Endodermal cell (in vitro differentiated cells): ENCODE results near the gene ANAPC7. TPM values are rescaled to one million over a fixed set of nuclear protein-coding genes. Genes with fewer than 3 reads are reported as not detected.

Source experiments
- DNase-seq: peaks from one replicate; pipeline ENCODE4 v3.0.0-alpha.2; 2017
- H3K27ac ChIP-seq: 2 replicates; pipeline ENCODE4 v1.5.1; 2013; ENCODE audit warnings: mild to moderate bottlenecking, low read depth, low read length, moderate library complexity
- H3K27me3 ChIP-seq: 2 replicates; pipeline ENCODE4 v1.6.1; 2013; ENCODE audit warnings: mild to moderate bottlenecking, low read length, moderate library complexity; ENCODE audit not compliant: insufficient read depth, control insufficient read depth, poor library complexity, severe bottlenecking
- H3K36me3 ChIP-seq: 2 replicates; pipeline ENCODE4 v1.7.0; 2013; ENCODE audit warnings: mild to moderate bottlenecking, low read length, moderate library complexity; ENCODE audit not compliant: control insufficient read depth, insufficient read depth
- H3K4me1 ChIP-seq: one replicate; pipeline ENCODE4 v1.7.0; 2013; ENCODE audit warnings: low read length; ENCODE audit not compliant: control insufficient read depth, insufficient read depth
- H3K4me3 ChIP-seq: 2 replicates; pipeline ENCODE4 v1.5.1; 2013; ENCODE audit warnings: mild to moderate bottlenecking, low read length, moderate library complexity
- H3K9ac ChIP-seq: 2 replicates; pipeline ENCODE4 v1.6.1; 2013; ENCODE audit warnings: mild to moderate bottlenecking, low read length, moderate library complexity; ENCODE audit not compliant: poor library complexity, severe bottlenecking; ENCODE audit errors: extremely low read depth
- H3K9me3 ChIP-seq: 2 replicates; pipeline ENCODE4 v1.6.1; 2013; ENCODE audit warnings: mild to moderate bottlenecking, low read length, moderate library complexity; ENCODE audit not compliant: control insufficient read depth
- H3K27ac Mint-ChIP-seq: 2 replicates; pipeline ENCODE4 v1.8.0; 2020; ENCODE audit warnings: mixed read lengths
- H3K27me3 Mint-ChIP-seq: 2 replicates; pipeline ENCODE4 v1.8.0; 2021; ENCODE audit warnings: mild to moderate bottlenecking, mixed read lengths; ENCODE audit not compliant: insufficient read depth
- H3K36me3 Mint-ChIP-seq: 2 replicates; pipeline ENCODE4 v1.8.0; 2020; ENCODE audit warnings: low read depth, mixed read lengths
- H3K4me1 Mint-ChIP-seq: 2 replicates; pipeline ENCODE4 v1.8.0; 2020; ENCODE audit warnings: mixed read lengths
- H3K4me3 Mint-ChIP-seq: 2 replicates; pipeline ENCODE4 v1.8.0; 2020; ENCODE audit warnings: mild to moderate bottlenecking, moderate library complexity, mixed read lengths
- H3K9me3 Mint-ChIP-seq: 2 replicates; pipeline ENCODE4 v1.8.0; 2020; ENCODE audit warnings: mild to moderate bottlenecking, mixed read lengths
- WGBS, 2 experiments: methylation state at CpG; one replicate each; pipeline versions ENCODE4 v1.1.5 to v1.1.7; 2013; ENCODE audit warnings: missing lambda C conversion rate in 2 of 2, mixed read lengths in 1 of 2; ENCODE audit not compliant: insufficient coverage in 1 of 2, insufficient read length in 1 of 2; 5-methylcytosine and 5-hydroxymethylcytosine counted together
- total RNA-seq, 2 donors: library from RNA; stranded (reverse); fragmentation: NEBNext Ultra II Directional in 1 of 2; extraction: Animal tissue kit (Norgen Biotek cat#: 25700) in 1 of 2; gene quantifications; 2 replicates in 1 of 2; 3 replicates in 1 of 2; pipeline ENCODE4 v1.2.1, GENCODE V29; 2021
- TF ChIP-seq, protein P1 (sequence below): fragments of 200-600 bp; sonication (generic); conservative IDR thresholded peaks from 2 replicates; pipeline ENCODE4 v1.5.0; 2021; ENCODE audit warnings: antibody characterized with exemption, mild to moderate bottlenecking

Gene ANAPC7
- total RNA-seq, 2 donors from 2014 or later, result 86.0 to 100 TPM

GRCh38 chr12:110330124-110330523 lies 73.4 kb downstream of the ANAPC7 start:
- Mint-ChIP-seq H3K9me3 (no peaks in the 10 kb centered on the region), H3K27me3 (no peaks in the 10 kb centered on the region), H3K36me3 (peaks cover 81% of the 10 kb centered on the region), H3K27ac (peak overlapping the region; percentile 85), H3K4me3 (no peak overlapping the region), H3K4me1 (peaks cover 4% of the 10 kb centered on the region)
- TF ChIP-seq, protein P1, sequence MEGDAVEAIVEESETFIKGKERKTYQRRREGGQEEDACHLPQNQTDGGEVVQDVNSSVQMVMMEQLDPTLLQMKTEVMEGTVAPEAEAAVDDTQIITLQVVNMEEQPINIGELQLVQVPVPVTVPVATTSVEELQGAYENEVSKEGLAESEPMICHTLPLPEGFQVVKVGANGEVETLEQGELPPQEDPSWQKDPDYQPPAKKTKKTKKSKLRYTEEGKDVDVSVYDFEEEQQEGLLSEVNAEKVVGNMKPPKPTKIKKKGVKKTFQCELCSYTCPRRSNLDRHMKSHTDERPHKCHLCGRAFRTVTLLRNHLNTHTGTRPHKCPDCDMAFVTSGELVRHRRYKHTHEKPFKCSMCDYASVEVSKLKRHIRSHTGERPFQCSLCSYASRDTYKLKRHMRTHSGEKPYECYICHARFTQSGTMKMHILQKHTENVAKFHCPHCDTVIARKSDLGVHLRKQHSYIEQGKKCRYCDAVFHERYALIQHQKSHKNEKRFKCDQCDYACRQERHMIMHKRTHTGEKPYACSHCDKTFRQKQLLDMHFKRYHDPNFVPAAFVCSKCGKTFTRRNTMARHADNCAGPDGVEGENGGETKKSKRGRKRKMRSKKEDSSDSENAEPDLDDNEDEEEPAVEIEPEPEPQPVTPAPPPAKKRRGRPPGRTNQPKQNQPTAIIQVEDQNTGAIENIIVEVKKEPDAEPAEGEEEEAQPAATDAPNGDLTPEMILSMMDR, result no peak
- Histone ChIP-seq H3K4me1 (no peaks in the 10 kb centered on the region), H3K9me3 (no peaks in the 10 kb centered on the region), H3K9ac (no peak overlapping the region), H3K4me3 (no peak overlapping the region), H3K27ac (no peak overlapping the region), H3K36me3 (peaks cover 94% of the 10 kb centered on the region), H3K27me3 (no peaks in the 10 kb centered on the region)
- no peak for DNase-seq
- 90 to 94% methylated on average over 2 to 3 of the region's 3 CpGs for WGBS, 2 experiments

DNA sequence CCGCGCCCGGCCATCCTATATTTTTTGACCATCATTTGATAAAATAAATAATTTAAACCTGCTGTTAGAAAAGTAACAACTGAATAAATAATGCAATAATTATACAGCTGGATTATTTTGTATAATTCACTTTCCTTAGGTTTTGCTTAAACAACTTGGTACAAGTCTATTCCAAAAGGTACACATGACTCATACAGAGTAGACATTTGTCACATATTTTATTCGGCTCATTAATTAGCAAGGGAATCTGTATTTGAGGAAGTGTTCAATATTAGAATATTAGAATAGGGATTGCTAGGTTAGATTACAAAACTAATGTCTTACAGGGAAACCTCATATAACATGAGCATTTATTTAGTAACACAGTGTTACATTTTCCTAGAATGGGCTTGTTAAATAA lies 73.8 kb downstream of the ANAPC7 start:
- H3K27ac Mint-ChIP-seq, result peak overlapping the region; percentile 85
- Histone ChIP-seq H3K4me3 (no peak overlapping the region), H3K9ac (no peak overlapping the region), H3K9me3 (no peaks in the 10 kb centered on the region), H3K4me1 (no peaks in the 10 kb centered on the region), H3K27me3 (no peaks in the 10 kb centered on the region), H3K36me3 (peaks cover 94% of the 10 kb centered on the region), H3K27ac (no peak overlapping the region)
- no peak for DNase-seq
- peaks cover 77% of the 10 kb centered on the region for H3K36me3 Mint-ChIP-seq
- TF ChIP-seq, protein P1, result no peak
- no peak overlapping the region for H3K4me3 Mint-ChIP-seq
- peaks cover 4% of the 10 kb centered on the region for H3K4me1 Mint-ChIP-seq
- H3K9me3 Mint-ChIP-seq, result no peaks in the 10 kb centered on the region
- no peaks in the 10 kb centered on the region for H3K27me3 Mint-ChIP-seq
- 97% methylated on average over 4 of the region's 4 CpGs; no CpG with 5 or more reads in 1 of the 2 experiments for WGBS, 2 experiments

Other genes starting within 250 kb of the ANAPC7 start
- 100 to 1,000 TPM; 151 to 235 TPM for gene ATP2A2, start 122.5 kb downstream of the ANAPC7 start, total RNA-seq
- 100 to 1,000 TPM; 218 to 227 TPM for gene ARPC3, start 46.6 kb upstream of the ANAPC7 start, total RNA-seq
- 10 to 100 TPM; 40.8 to 50.7 TPM for gene GPN3, start 64.5 kb upstream of the ANAPC7 start, total RNA-seq
- 1 to 10 TPM; 5.5 to 7.2 TPM for gene FAM216A, start 65.1 kb upstream of the ANAPC7 start, total RNA-seq
- 10 to 100 TPM; 87.7 to 89.4 TPM for gene VPS29, start 98.4 kb upstream of the ANAPC7 start, total RNA-seq
- gene RAD9B, start 98.6 kb upstream of the ANAPC7 start, total RNA-seq, result under 1 TPM; 0.29 to 0.31 TPM
- 10 to 100 TPM; 15.2 TPM for gene PPTC7, start 179.6 kb upstream of the ANAPC7 start, total RNA-seq
- gene TCTN1, start 210.4 kb upstream of the ANAPC7 start, total RNA-seq, result 10 to 100 TPM; 29.5 to 44.9 TPM